Brain microvascular endothelial cell (primary cell): Measurements from ENCODE around the gene TRIM58.

Source experiments
- DNase-seq: peaks from one replicate; pipeline ENCODE4 v3.0.0-alpha.2; 2020
- H3K27ac ChIP-seq: fragments of 250-450 bp; sonication (Bioruptor Pico); 2 replicates; pipeline ENCODE4 v1.5.1; 2020; ENCODE audit warnings: mild to moderate bottlenecking, moderate library complexity
- H3K27me3 ChIP-seq: fragments of 250-450 bp; sonication (Bioruptor Pico); replicated peaks from 2 replicates; pipeline ENCODE4 v1.5.1; 2020; ENCODE audit warnings: mild to moderate bottlenecking
- H3K36me3 ChIP-seq: fragments of 250-450 bp; sonication (Bioruptor Pico); replicated peaks from 2 replicates; pipeline ENCODE4 v1.5.1; 2020; ENCODE audit warnings: mild to moderate bottlenecking
- H3K4me3 ChIP-seq: 2 replicates; pipeline ENCODE4 v1.5.1; 2011; ENCODE audit warnings: low read depth, mild to moderate bottlenecking, control low read depth, low read length, moderate library complexity
- in situ Hi-C: cut with HindIII; loops from 2 replicates; pipeline ENCODE4 v1.10.0; 2017; ENCODE audit warnings: low sequenced_read_pairs, low pct_ligation_motif_present
- TF ChIP-seq, protein P1 (sequence below): IDR thresholded peaks from 2 replicates; pipeline ENCODE4 v1.5.1; 2011; ENCODE audit warnings: low read depth, mild to moderate bottlenecking, moderate library complexity, low read length, control low read depth, inconsistent platforms; ENCODE audit errors: missing control alignments

TRIM58 gene

DNA sequence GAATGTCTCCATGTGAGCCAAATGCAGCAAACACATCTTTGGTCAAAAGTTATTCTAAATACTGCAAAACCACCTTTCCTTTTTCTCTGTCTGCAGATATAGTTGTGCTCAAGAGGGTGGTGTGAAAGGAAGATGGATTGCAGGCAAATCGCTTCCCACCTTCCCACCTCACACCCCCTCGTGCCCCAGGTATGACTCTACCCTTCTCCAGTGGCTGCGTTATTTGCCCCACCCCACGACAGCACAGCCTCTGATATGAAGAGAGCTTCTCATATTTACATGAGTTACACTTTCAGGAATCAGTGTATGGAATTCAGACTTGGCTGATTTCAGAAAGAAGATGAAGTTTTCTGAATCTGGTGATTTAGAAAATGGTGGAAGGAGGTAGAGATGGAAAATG is 5.8 kb downstream of the TRIM58 start:
- no peak for DNase-seq

DNA sequence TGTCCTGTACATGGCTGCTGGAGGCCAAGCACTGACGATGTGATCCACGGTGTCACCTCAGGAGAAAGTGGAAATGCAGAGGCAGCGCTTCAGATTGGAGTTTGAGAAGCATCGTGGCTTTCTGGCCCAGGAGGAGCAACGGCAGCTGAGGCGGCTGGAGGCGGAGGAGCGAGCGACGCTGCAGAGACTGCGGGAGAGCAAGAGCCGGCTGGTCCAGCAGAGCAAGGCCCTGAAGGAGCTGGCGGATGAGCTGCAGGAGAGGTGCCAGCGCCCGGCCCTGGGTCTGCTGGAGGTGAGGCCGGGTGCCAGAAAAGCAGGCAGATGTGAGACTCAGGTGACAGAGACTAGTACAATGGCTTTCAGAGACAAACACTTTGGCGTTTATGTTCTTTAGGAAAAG is 7.7 kb downstream of the TRIM58 start:
- in situ Hi-C loops, result no loop called here
- TF ChIP-seq, protein P1, sequence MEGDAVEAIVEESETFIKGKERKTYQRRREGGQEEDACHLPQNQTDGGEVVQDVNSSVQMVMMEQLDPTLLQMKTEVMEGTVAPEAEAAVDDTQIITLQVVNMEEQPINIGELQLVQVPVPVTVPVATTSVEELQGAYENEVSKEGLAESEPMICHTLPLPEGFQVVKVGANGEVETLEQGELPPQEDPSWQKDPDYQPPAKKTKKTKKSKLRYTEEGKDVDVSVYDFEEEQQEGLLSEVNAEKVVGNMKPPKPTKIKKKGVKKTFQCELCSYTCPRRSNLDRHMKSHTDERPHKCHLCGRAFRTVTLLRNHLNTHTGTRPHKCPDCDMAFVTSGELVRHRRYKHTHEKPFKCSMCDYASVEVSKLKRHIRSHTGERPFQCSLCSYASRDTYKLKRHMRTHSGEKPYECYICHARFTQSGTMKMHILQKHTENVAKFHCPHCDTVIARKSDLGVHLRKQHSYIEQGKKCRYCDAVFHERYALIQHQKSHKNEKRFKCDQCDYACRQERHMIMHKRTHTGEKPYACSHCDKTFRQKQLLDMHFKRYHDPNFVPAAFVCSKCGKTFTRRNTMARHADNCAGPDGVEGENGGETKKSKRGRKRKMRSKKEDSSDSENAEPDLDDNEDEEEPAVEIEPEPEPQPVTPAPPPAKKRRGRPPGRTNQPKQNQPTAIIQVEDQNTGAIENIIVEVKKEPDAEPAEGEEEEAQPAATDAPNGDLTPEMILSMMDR, result no peak
- Histone ChIP-seq H3K4me3 (no peak overlapping the region), H3K27me3 (no peaks in the 10 kb centered on the region), H3K36me3 (no peaks in the 10 kb centered on the region), H3K27ac (no peak overlapping the region)
- no peak for DNase-seq

More for the DNA sequence above, 5.8 kb downstream of the TRIM58 start:
- Histone ChIP-seq H3K27me3 (no peaks in the 10 kb centered on the region), H3K27ac (no peak overlapping the region), H3K36me3 (no peaks in the 10 kb centered on the region), H3K4me3 (no peak overlapping the region)
- TF ChIP-seq, protein P1, result no peak
- in situ Hi-C loops, result no loop called here

DNA sequence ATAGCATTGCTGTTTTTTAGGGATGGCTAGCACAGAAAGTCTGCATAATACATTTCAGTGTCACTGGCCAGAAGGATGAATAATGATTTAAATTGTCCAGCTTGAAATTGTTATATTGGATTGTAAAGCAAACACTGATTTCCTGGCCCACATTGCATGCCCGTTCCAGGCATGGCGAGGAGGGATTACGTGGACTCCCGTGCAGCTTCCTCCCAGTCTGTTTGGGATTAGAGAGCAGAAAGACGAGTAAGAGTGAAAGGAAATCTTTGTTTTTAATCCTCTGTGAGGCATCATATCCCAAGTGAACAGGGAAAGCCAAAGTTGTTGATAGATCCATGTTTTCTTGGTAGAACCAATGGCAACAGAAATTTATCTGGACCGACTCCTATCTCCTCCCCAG is 8.4 kb downstream of the TRIM58 start:
- H3K36me3 ChIP-seq, result no peaks in the 10 kb centered on the region
- H3K4me3 ChIP-seq, result no peak overlapping the region
- H3K27ac ChIP-seq, result no peak overlapping the region
- TF ChIP-seq, protein P1, result no peak
- DNase-seq, result no peak
- no peaks in the 10 kb centered on the region for H3K27me3 ChIP-seq
- in situ Hi-C loops, result no loop called here

DNA sequence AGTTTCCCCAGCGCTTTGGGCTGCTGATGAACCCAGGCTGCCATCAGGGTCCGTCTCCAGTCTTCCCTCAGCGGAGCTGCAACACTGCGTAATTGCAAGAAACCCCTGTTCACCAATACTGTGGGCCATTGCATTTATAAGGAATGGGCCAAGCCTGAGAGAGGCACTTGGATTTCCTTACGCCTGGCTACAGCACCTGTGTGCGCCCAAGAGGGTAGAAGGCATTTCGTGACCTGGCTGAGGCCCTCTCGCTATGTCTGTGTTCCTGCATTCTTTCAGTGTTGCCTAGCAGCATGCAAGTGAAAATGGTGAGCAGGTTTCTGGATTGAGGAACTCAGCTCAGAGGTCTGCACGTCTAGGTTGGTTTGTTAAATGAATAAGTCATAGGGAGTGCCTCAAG is 26.4 kb downstream of the TRIM58 start:
- Histone ChIP-seq H3K27ac (no peak overlapping the region), H3K4me3 (no peak overlapping the region), H3K27me3 (no peaks in the 10 kb centered on the region), H3K36me3 (no peaks in the 10 kb centered on the region)
- TF ChIP-seq, protein P1, result no peak
- in situ Hi-C loops, result no loop called here
- DNase-seq, result no peak

DNA sequence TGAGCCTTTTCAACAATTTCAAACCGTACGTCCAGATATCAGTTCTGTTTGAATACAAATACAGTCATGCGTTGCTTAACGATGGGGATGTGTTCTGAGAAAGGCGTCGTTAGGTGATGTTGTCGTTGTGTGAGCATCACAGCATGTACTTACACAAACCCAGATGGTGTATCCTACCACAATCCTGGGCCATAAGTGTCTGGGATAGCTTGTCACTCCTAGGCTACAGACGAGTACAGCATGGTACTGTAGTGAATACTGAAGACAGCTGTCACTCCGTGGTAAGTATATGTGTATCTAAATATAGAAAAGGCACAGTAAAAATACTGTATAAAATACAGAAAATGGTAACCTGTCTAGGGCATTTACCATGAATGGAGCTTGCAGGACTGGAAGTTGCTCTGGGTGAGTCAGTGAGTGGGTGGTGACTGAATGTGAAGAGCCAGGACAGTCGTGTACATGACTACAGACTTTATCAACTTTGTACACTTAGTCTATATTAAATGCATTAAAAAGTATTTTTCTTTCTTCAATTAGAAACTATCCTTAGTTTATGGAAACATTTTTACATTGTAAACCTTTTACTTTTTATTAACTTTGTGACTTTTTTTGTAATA is 27.9 kb downstream of the TRIM58 start:
- Histone ChIP-seq H3K27ac (no peak overlapping the region), H3K4me3 (no peak overlapping the region), H3K36me3 (no peaks in the 10 kb centered on the region), H3K27me3 (no peaks in the 10 kb centered on the region)
- TF ChIP-seq, protein P1, result no peak
- DNase-seq, result no peak
- in situ Hi-C loops, result no loop called here

DNA sequence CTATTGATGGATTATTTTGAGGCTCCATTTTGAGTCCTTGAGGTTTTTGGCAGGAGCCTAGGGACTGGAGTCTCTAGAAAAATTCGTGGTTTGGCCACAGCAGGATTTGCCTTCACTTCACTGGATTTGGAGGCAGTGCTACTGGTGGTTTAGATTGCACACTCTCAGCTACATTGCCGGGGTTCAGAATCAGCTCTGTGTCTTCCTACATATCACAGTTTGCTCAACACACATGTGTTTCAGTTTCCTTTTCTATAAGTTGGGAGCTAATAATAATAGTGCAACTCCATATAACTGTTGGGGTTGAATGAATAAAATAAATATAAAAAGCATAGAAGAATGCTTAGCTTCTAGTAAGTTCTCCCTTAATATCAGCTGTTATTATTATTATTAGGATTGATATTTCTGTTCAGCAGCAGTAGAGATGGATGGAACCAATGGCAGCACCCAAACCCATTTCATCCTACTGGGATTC is 38.2 kb downstream of the TRIM58 start, which contains the start of gene OR2W3:
Gene OR2W3 (plus strand): TSS at position 425 of the 475 bp plus-strand sequence. CDS start 0 bp downstream, at position 425.
- H3K36me3 ChIP-seq, result no peaks in the 10 kb centered on the region
- H3K27ac ChIP-seq, result no peak within 1 kb of the TSS
- in situ Hi-C loops, result no loop called here
- TF ChIP-seq, protein P1, result no peak
- no peak for DNase-seq
- H3K4me3 ChIP-seq, result no peak within 1 kb of the TSS
- no peaks in the 10 kb centered on the region for H3K27me3 ChIP-seq
